ENCODE data around the gene URGCP. TPM values are rescaled to one million over a fixed set of nuclear protein-coding genes. Genes with fewer than 3 reads are reported as not detected.

Gene URGCP
- total RNA-seq, 1 experiment from 2014 or later: 28.0 TPM

DNA sequence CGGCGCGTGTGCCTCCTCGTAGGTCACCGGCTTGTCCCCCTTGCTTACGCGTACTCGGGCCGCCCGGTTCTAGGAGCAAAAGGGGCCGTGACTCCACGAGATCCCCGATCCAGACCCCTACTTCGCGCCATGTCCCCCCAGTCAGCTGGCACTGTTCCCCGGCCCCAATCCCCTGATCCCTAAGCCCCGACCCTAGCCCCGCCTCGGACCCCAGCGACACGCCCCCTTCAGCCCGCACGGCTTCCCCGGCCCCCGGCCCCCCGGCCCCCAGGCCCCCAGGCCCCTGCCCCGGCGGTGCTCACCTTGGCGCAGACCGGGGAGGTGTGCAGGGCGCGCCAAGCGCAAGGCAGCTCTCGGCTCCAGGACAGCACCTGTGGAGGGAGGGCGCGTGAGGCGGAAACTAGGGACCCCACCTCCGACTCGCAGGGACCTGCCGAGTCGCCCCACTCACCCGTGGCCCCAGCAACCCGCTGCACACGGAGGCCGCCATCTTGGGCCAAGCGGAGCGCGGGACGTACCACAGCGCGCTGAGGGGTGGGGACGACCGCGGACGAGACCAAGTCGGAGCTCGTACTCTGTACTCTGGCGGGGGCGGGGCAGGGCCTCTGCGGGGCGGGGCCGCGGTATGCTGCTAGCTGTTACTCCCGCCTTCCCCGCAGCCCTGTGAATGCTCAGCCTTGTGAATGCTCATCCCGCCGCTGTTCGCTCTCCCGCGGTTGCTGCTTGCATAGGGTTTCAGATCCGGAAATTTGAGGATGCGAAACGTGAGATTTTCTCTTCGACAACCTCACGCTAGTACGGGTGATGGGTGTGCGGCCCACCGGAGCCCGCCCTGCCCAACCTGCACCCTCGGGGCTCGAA, 37.2 kb downstream of the URGCP start, which contains the start of gene MRPS24:
TSS of gene MRPS24 (minus strand) at position 512 of the 861 bp plus-strand sequence. CDS start at position 490, 22 bp downstream.
- H3K27ac ChIP-seq (ENCODE audit: low read depth, low read length): peak within 1 kb of the TSS; percentile 36; the same call in 1 of the 2 replicates
- RAD21 ChIA-PET (ENCODE audit: low non-redundant PET in 1 of 2, low total read pairs in 2 of 2, uncharacterized antibody in 2 of 2, unreplicated experiment in 2 of 2): no interaction called here
- intact Hi-C loops (cut with micrococcal nuclease): no loop called here
- TF ChIP-seq EZH2 (IDR thresholded peaks at IDR 0.05) (no peak), POLR2A (IDR thresholded peaks at IDR 0.05; ENCODE audit: borderline replicate concordance, extremely low read depth, insufficient read depth, insufficient read length) (peak; percentile 80), SP1 (IDR thresholded peaks at IDR 0.05; ENCODE audit: low read depth) (peak; percentile 75), RAD21 (IDR thresholded peaks at IDR 0.05; ENCODE audit: low read depth) (no peak), EZH2phosphoT487 (IDR thresholded peaks at IDR 0.05; ENCODE audit: borderline replicate concordance) (no peak), SIN3A (IDR thresholded peaks at IDR 0.05; ENCODE audit: low read depth) (peak; percentile 76), SRF (IDR thresholded peaks at IDR 0.05; ENCODE audit: low read depth) (peak; percentile 23; the same call in 1 of the 2 replicates), CBX3 (IDR thresholded peaks at IDR 0.05; ENCODE audit: low read depth) (peak; percentile 45; the same call in 1 of the 2 replicates), CEBPB (IDR thresholded peaks at IDR 0.05; ENCODE audit: low read depth) (no peak), POLR2AphosphoS5 (IDR thresholded peaks at IDR 0.05; ENCODE audit: low read depth, low read length) (peak; percentile 99), ZFX (IDR thresholded peaks at IDR 0.05) (peak; percentile 54), YY1 (IDR thresholded peaks at IDR 0.05; ENCODE audit: extremely low read depth, insufficient replicate concordance, low read depth, low read length) (peak; percentile 99), ELF1 (IDR thresholded peaks at IDR 0.05; ENCODE audit: borderline replicate concordance, low read depth) (no peak), TCF7L2 (IDR thresholded peaks at IDR 0.05; ENCODE audit: borderline replicate concordance, extremely low read depth, insufficient read depth, insufficient read length) (peak; percentile 62)
- TF ChIP-seq, protein P1, sequence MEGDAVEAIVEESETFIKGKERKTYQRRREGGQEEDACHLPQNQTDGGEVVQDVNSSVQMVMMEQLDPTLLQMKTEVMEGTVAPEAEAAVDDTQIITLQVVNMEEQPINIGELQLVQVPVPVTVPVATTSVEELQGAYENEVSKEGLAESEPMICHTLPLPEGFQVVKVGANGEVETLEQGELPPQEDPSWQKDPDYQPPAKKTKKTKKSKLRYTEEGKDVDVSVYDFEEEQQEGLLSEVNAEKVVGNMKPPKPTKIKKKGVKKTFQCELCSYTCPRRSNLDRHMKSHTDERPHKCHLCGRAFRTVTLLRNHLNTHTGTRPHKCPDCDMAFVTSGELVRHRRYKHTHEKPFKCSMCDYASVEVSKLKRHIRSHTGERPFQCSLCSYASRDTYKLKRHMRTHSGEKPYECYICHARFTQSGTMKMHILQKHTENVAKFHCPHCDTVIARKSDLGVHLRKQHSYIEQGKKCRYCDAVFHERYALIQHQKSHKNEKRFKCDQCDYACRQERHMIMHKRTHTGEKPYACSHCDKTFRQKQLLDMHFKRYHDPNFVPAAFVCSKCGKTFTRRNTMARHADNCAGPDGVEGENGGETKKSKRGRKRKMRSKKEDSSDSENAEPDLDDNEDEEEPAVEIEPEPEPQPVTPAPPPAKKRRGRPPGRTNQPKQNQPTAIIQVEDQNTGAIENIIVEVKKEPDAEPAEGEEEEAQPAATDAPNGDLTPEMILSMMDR (IDR thresholded peaks at IDR 0.05 in 2 of 3, conservative IDR thresholded peaks at IDR 0.05 in 1 of 3; ENCODE audit: borderline replicate concordance in 1 of 3, insufficient read depth in 1 of 3, low read depth in 2 of 3, low read length in 2 of 3): no peak
- TF ChIP-seq, protein P2, sequence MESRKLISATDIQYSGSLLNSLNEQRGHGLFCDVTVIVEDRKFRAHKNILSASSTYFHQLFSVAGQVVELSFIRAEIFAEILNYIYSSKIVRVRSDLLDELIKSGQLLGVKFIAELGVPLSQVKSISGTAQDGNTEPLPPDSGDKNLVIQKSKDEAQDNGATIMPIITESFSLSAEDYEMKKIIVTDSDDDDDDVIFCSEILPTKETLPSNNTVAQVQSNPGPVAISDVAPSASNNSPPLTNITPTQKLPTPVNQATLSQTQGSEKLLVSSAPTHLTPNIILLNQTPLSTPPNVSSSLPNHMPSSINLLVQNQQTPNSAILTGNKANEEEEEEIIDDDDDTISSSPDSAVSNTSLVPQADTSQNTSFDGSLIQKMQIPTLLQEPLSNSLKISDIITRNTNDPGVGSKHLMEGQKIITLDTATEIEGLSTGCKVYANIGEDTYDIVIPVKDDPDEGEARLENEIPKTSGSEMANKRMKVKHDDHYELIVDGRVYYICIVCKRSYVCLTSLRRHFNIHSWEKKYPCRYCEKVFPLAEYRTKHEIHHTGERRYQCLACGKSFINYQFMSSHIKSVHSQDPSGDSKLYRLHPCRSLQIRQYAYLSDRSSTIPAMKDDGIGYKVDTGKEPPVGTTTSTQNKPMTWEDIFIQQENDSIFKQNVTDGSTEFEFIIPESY (IDR thresholded peaks at IDR 0.05; ENCODE audit: extremely low read depth, insufficient replicate concordance, low read length): no peak
- TF ChIP-seq, protein P3, sequence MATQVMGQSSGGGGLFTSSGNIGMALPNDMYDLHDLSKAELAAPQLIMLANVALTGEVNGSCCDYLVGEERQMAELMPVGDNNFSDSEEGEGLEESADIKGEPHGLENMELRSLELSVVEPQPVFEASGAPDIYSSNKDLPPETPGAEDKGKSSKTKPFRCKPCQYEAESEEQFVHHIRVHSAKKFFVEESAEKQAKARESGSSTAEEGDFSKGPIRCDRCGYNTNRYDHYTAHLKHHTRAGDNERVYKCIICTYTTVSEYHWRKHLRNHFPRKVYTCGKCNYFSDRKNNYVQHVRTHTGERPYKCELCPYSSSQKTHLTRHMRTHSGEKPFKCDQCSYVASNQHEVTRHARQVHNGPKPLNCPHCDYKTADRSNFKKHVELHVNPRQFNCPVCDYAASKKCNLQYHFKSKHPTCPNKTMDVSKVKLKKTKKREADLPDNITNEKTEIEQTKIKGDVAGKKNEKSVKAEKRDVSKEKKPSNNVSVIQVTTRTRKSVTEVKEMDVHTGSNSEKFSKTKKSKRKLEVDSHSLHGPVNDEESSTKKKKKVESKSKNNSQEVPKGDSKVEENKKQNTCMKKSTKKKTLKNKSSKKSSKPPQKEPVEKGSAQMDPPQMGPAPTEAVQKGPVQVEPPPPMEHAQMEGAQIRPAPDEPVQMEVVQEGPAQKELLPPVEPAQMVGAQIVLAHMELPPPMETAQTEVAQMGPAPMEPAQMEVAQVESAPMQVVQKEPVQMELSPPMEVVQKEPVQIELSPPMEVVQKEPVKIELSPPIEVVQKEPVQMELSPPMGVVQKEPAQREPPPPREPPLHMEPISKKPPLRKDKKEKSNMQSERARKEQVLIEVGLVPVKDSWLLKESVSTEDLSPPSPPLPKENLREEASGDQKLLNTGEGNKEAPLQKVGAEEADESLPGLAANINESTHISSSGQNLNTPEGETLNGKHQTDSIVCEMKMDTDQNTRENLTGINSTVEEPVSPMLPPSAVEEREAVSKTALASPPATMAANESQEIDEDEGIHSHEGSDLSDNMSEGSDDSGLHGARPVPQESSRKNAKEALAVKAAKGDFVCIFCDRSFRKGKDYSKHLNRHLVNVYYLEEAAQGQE (IDR thresholded peaks at IDR 0.05; ENCODE audit: low read depth): no peak
- TF ChIP-seq, protein P4, sequence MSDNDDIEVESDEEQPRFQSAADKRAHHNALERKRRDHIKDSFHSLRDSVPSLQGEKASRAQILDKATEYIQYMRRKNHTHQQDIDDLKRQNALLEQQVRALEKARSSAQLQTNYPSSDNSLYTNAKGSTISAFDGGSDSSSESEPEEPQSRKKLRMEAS (IDR thresholded peaks at IDR 0.05): peak; percentile 85

More for the DNA sequence above, 37.2 kb downstream of the URGCP start, which contains the start of gene MRPS24:
- peak within 1 kb of the TSS; percentile 75 for H2AFZ ChIP-seq (ENCODE audit: low read depth, low read length, poor library complexity, severe bottlenecking)
- no peaks in the 10 kb centered on the region for H3K9me3 ChIP-seq (ENCODE audit: control insufficient read depth in 1 of 2, insufficient read depth in 1 of 2, low read depth in 1 of 2, low read length in 2 of 2)
- ATAC-seq: peak; percentile 97
- H3K4me1 ChIP-seq (ENCODE audit: control insufficient read depth in 1 of 2, insufficient read depth in 2 of 2, low read length in 2 of 2): peaks cover 9 to 36% of the 10 kb centered on the region in 2 experiments; a peak in 3 of 4 replicates
- no peaks in the 10 kb centered on the region for H3K27me3 ChIP-seq (ENCODE audit: insufficient read depth, low read length)
- ChIA-PET CTCF (interaction anchor here (0.6 kb wide), 1 partner anchor 286 kb away, joined by 3 read pairs; the partner anchor contains the start of gene STK17A), POLR2A (interaction anchor here (0.9 to 1.1 kb wide), 3 partner anchors 10 to 613 kb away, joined by 3 to 6 read pairs (median 4); no protein-coding TSS in a partner anchor)
- peaks cover 11% of the 10 kb centered on the region for H3K79me2 ChIP-seq (ENCODE audit: insufficient read depth, low read length)
- peak within 1 kb of the TSS; percentile 90 for H3K4me2 ChIP-seq (ENCODE audit: low read length)
- H3K4me3 ChIP-seq (replicated peaks in 1 of 2; ENCODE audit: low read depth in 1 of 2, low read length in 2 of 2): peak within 1 kb of the TSS; percentile 89 to 90
- BruUV-seq (replicated peaks): no TSS peak
- no peaks in the 10 kb centered on the region for H4K20me1 ChIP-seq (ENCODE audit: insufficient read depth)
- peak within 1 kb of the TSS; percentile 77 for H3K9ac ChIP-seq (ENCODE audit: low read length)
- peak; percentile 83 for DNase-seq (ENCODE audit: low read depth, low spot score)
- peaks cover 9 to 12% of the 10 kb centered on the region in 2 experiments; a peak in 3 of 4 replicates for H3K36me3 ChIP-seq (ENCODE audit: control insufficient read depth in 1 of 2, insufficient read depth in 2 of 2, low read length in 2 of 2)
- no peaks in the 10 kb centered on the region for H3K9me2 ChIP-seq (ENCODE audit: insufficient read depth)

Measured in HCT116 (cell line).